Measurements from ENCODE around the gene LHX1.

The LHX1 gene

DNA sequence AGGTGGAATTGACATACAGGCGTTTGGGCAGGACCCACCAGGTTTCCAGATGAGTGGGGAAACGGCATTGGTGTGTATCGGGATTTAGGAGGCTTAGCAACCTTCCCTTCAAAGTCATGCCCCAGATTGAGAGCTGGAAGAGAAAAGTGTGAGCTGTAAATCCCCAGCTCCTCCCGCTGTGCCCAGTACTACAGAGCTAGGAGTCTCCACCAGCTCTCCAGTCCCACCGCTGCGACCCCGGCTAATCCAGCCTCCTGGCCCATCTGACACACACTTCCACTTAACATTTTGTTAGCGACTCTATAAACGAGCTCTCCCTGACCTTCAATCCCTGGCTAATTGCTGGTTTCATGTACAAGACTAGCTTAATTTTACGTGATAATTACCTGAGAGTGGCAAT, 29.9 kb upstream of the LHX1 start:
- DNase-seq (ENCODE audit: extremely low read depth, insufficient read length) = no peak
- Histone ChIP-seq H3K27me3 (replicated peaks; ENCODE audit: control insufficient read depth, insufficient read depth, low read length) (peaks cover 3% of the 10 kb centered on the region; the same call in 1 of the 2 replicates), H3K36me3 (ENCODE audit: control insufficient read depth, insufficient read depth, low read length) (no peaks in the 10 kb centered on the region), H3K4me3 (replicated peaks; ENCODE audit: low read depth, low read length) (no peak overlapping the region)
- TF ChIP-seq, protein P1, sequence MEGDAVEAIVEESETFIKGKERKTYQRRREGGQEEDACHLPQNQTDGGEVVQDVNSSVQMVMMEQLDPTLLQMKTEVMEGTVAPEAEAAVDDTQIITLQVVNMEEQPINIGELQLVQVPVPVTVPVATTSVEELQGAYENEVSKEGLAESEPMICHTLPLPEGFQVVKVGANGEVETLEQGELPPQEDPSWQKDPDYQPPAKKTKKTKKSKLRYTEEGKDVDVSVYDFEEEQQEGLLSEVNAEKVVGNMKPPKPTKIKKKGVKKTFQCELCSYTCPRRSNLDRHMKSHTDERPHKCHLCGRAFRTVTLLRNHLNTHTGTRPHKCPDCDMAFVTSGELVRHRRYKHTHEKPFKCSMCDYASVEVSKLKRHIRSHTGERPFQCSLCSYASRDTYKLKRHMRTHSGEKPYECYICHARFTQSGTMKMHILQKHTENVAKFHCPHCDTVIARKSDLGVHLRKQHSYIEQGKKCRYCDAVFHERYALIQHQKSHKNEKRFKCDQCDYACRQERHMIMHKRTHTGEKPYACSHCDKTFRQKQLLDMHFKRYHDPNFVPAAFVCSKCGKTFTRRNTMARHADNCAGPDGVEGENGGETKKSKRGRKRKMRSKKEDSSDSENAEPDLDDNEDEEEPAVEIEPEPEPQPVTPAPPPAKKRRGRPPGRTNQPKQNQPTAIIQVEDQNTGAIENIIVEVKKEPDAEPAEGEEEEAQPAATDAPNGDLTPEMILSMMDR (IDR thresholded peaks at IDR 0.05; ENCODE audit: insufficient read depth, low read length, poor library complexity, severe bottlenecking) = no peak

DNA sequence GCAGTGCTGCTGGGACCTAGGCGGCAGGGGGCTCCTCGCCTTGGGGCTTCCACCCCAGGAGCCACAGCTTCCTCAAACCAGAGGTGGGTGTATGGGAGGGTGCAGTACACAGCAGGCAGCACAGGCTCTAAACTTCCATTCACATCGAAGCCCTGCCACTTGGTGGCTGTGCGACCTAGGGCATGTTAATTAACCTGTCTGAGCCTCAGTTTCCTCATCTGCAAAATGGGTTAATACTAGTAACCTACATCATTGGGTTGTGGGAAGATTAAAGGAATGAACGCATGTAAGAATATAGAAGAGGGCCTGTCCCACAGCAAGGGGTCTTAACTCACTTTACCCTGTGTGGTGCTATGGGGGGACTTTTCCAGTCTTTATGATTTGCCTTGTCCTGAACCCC, 26.8 kb upstream of the LHX1 start:
- TF ChIP-seq, protein P1 (IDR thresholded peaks at IDR 0.05; ENCODE audit: insufficient read depth, low read length, poor library complexity, severe bottlenecking) = no peak

DNA sequence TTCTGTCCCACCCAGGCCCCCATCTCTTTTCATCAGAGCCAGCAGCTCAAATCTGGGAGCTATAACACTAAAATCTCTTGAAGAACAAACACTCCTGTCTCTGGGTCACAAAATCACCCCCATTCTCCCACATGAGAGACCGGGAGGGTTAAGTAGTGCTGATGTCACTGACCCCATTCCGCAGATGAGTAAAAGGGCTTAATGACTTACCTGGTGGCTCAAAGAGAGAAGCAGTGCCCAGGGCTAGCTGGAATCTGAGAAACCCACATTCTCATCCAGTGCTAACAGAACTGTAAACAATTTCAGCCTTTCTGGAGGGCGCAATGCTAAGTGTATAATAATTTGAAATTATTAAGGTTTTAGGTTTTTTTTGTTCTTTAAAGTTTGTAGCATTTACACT, 26.3 kb upstream of the LHX1 start:
- Histone ChIP-seq H3K4me3 (replicated peaks; ENCODE audit: low read depth, low read length) (no peak overlapping the region), H3K27me3 (replicated peaks; ENCODE audit: control insufficient read depth, insufficient read depth, low read length) (peaks cover 3% of the 10 kb centered on the region; the same call in 1 of the 2 replicates), H3K36me3 (ENCODE audit: control insufficient read depth, insufficient read depth, low read length) (no peaks in the 10 kb centered on the region)
- TF ChIP-seq, protein P1 (IDR thresholded peaks at IDR 0.05; ENCODE audit: insufficient read depth, low read length, poor library complexity, severe bottlenecking) = no peak
- no peak for DNase-seq (ENCODE audit: extremely low read depth, insufficient read length)

More for the DNA sequence above, 26.8 kb upstream of the LHX1 start:
- H3K4me3 ChIP-seq (replicated peaks; ENCODE audit: low read depth, low read length) = no peak overlapping the region
- peaks cover 3% of the 10 kb centered on the region; the same call in 1 of the 2 replicates for H3K27me3 ChIP-seq (replicated peaks; ENCODE audit: control insufficient read depth, insufficient read depth, low read length)
- no peak for DNase-seq (ENCODE audit: extremely low read depth, insufficient read length)
- H3K36me3 ChIP-seq (ENCODE audit: control insufficient read depth, insufficient read depth, low read length) = no peaks in the 10 kb centered on the region

DNA sequence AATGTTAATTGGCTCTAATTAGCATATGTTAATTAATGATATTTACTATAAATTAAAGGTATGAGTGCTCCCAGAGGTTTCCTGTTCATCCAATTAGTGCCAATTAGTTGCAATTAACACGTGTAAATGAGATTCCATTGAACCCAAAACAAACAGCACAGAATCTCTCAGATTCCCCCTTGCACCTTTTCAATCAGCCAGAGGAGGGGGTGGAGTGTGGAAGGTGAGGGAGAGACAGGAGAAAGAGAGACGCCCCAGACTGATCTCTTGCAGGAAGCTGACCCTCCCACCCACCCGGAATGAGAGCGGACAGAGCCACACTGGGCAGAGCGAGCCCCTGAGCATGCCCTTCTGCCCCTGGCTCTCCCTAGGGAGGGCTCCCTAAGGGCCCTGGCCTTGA, 24.1 kb upstream of the LHX1 start:
- Histone ChIP-seq H3K4me3 (replicated peaks; ENCODE audit: low read depth, low read length) (no peak overlapping the region), H3K27me3 (replicated peaks; ENCODE audit: control insufficient read depth, insufficient read depth, low read length) (peaks cover 1% of the 10 kb centered on the region; the same call in 1 of the 2 replicates), H3K36me3 (ENCODE audit: control insufficient read depth, insufficient read depth, low read length) (no peaks in the 10 kb centered on the region)
- TF ChIP-seq, protein P1 (IDR thresholded peaks at IDR 0.05; ENCODE audit: insufficient read depth, low read length, poor library complexity, severe bottlenecking) = no peak
- DNase-seq (ENCODE audit: extremely low read depth, insufficient read length) = no peak

DNA sequence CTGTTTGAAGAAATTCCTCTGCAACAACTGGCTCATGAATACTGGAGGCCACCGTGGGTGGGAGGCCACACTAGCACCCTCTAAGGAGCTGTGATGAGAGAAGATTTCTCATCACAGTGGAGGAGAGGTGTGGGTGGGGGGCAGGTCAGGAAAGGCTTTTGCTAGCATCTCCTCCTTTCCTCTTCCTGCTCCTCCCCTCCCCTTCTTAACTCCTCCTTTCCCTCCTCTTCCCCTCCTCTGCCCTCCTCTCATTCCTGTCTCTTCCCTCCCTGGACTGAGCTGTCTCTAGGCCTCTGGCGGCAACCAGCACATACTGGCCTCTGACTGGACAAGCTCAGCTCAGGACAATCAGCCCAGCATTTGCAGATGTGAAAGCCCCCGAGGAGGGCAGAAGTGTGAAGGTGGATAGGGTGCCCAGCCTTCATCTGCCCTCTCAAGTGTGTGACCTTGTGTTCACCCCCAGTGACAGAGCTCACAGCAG, 19.0 kb upstream of the LHX1 start:
- Histone ChIP-seq H3K36me3 (ENCODE audit: control insufficient read depth, insufficient read depth, low read length) (no peaks in the 10 kb centered on the region), H3K27me3 (replicated peaks; ENCODE audit: control insufficient read depth, insufficient read depth, low read length) (peaks cover 2% of the 10 kb centered on the region), H3K4me3 (replicated peaks; ENCODE audit: low read depth, low read length) (no peak overlapping the region)
- TF ChIP-seq, protein P1 (IDR thresholded peaks at IDR 0.05; ENCODE audit: insufficient read depth, low read length, poor library complexity, severe bottlenecking) = no peak
- DNase-seq (ENCODE audit: extremely low read depth, insufficient read length) = no peak

Measured in GM06990 (cell line).